Uterus (tissue), 2 donors: ENCODE measurements around the gene SWSAP1.

Experiments used
- CTCF ChIP-seq, 4 experiments: fragments of 200-600 bp in 2 of 4; fragments of 450-650 bp in 2 of 4; sonication (generic) in 2 of 4; IDR thresholded peaks; one replicate each; pipeline ENCODE4 v1.5.1; 2016 to 2019; ENCODE audit warnings: antibody characterized with exemption in 4 of 4, mild to moderate bottlenecking in 2 of 4, moderate library complexity in 1 of 4
- POLR2A ChIP-seq, 2 donors: fragments of 450-650 bp; IDR thresholded peaks; one replicate each; pipeline ENCODE4 v1.6.1; 2016; ENCODE audit warnings: antibody characterized with exemption in 2 of 2, mild to moderate bottlenecking in 1 of 2, moderate library complexity in 1 of 2

GRCh38 chr19:11338121-11338520, 36.3 kb upstream of the SWSAP1 start:
- TF ChIP-seq POLR2A (IDR thresholded peaks at IDR 0.05), result no peak
- TF ChIP-seq CTCF (IDR thresholded peaks at IDR 0.05), result no peak
